Transverse colon (tissue), 4 donors: ENCODE measurements around the gene DLST.

ENCODE experiments used
- EP300 ChIP-seq: sonication (generic); formaldehyde crosslinking; IDR thresholded peaks from one replicate; pipeline ENCODE4 v1.6.1; 2017; ENCODE audit warnings: antibody characterized with exemption, low read depth
- POLR2A ChIP-seq: fragments of 450-650 bp; IDR thresholded peaks from one replicate; pipeline ENCODE4 v1.6.1; 2016; ENCODE audit warnings: antibody characterized with exemption, mild to moderate bottlenecking, moderate library complexity
- POLR2AphosphoS5 ChIP-seq, 3 donors: sonication (generic); formaldehyde crosslinking; IDR thresholded peaks; one replicate each; pipeline ENCODE4 v1.6.1; 2016; ENCODE audit warnings: antibody characterized with exemption in 3 of 3
- TF ChIP-seq, protein P1 (sequence below), 5 experiments: fragments of 200-600 bp in 3 of 5; fragments of 450-650 bp in 2 of 5; sonication (generic) in 3 of 5; IDR thresholded peaks; 1 replicate in 2 of 5; 2 replicates in 3 of 5; pipeline ENCODE4 v1.5.1; 2016 to 2017; ENCODE audit warnings: antibody characterized with exemption in 5 of 5, inconsistent platforms in 3 of 5, mild to moderate bottlenecking in 2 of 5, moderate library complexity in 1 of 5

DNA sequence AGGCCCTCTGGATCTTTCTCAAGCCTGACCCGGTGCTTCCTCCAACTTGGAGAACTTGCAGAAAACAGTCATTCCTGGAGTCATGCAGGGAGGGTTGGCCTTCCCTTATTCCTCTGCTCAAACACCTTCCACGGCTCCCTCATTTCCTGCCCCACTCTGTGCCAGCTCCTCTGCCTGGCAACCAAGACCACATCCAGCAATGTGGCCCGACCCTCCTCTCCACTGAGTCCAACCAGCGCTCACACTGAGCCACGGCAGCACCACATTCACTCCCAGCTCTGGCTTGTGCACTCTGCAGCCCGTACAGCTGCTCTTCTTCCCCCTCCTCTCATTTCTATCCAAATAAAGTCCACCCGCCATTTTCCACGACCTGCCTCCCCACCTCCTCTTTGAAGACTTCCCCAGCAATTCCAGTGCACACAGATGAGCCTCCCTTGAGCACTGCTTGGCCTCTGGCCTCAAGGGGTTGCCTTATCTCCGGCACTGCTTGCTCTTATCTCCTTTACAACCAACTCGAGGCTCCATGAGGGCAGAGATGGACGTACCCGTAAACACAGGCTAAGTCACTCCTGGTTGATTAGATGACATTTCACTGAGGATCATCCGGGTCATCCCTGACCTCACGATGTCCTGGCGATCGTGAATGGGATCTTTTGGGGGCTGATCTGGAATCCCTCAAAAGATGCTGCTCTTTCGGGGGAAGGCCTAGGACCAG, 68.3 kb downstream of the DLST start:
- TF ChIP-seq, protein P1, sequence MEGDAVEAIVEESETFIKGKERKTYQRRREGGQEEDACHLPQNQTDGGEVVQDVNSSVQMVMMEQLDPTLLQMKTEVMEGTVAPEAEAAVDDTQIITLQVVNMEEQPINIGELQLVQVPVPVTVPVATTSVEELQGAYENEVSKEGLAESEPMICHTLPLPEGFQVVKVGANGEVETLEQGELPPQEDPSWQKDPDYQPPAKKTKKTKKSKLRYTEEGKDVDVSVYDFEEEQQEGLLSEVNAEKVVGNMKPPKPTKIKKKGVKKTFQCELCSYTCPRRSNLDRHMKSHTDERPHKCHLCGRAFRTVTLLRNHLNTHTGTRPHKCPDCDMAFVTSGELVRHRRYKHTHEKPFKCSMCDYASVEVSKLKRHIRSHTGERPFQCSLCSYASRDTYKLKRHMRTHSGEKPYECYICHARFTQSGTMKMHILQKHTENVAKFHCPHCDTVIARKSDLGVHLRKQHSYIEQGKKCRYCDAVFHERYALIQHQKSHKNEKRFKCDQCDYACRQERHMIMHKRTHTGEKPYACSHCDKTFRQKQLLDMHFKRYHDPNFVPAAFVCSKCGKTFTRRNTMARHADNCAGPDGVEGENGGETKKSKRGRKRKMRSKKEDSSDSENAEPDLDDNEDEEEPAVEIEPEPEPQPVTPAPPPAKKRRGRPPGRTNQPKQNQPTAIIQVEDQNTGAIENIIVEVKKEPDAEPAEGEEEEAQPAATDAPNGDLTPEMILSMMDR (IDR thresholded peaks at IDR 0.05), result no peak
- TF ChIP-seq POLR2AphosphoS5 (IDR thresholded peaks at IDR 0.05) (no peak), POLR2A (no peak), EP300 (no peak)
